Natural killer cell (primary cell): Measurements from ENCODE around the gene MYO9A. TPM values are rescaled to one million over a fixed set of nuclear protein-coding genes. Genes with fewer than 3 reads are reported as not detected.

ENCODE experiments used
- ATAC-seq, 3 donors: fragments of 150-1000 bp in 2 of 3; fragments of 200-7000 bp in 1 of 3; cut with Tn5 transposase; 1 replicate in 1 of 3; 2 replicates in 2 of 3; pipeline ENCODE4 v1.10.0; 2021; ENCODE audit warnings: mild to moderate bottlenecking in 2 of 3, moderate library complexity in 2 of 3
- DNase-seq, 2 donors: peaks; one replicate each; pipeline versions ENCODE4 v3.0.0 to v3.0.0-alpha.2; 2013 to 2021; ENCODE audit warnings: mixed read lengths in 1 of 2
- H3K27ac ChIP-seq: one replicate; pipeline ENCODE4 v1.5.1; 2013; ENCODE audit warnings: mild to moderate bottlenecking, low read length
- H3K27me3 ChIP-seq: one replicate; pipeline ENCODE4 v1.6.1; 2013; ENCODE audit warnings: low read length; ENCODE audit not compliant: control insufficient read depth, insufficient read depth
- H3K36me3 ChIP-seq: one replicate; pipeline ENCODE4 v1.6.1; 2013; ENCODE audit warnings: low read length; ENCODE audit not compliant: control insufficient read depth, insufficient read depth
- H3K4me1 ChIP-seq: one replicate; pipeline ENCODE4 v1.6.1; 2013; ENCODE audit warnings: low read length; ENCODE audit not compliant: control insufficient read depth, insufficient read depth
- H3K4me3 ChIP-seq: one replicate; pipeline ENCODE4 v1.5.1; 2013; ENCODE audit warnings: low read length
- H3K9me3 ChIP-seq: one replicate; pipeline ENCODE4 v1.6.1; 2013; ENCODE audit warnings: low read length; ENCODE audit not compliant: control insufficient read depth, insufficient read depth
- H3K27ac Mint-ChIP-seq, 2 donors: one replicate each; pipeline ENCODE4 v1.8.0; 2022; ENCODE audit warnings: mild to moderate bottlenecking in 2 of 2, mixed read lengths in 2 of 2, moderate library complexity in 1 of 2
- H3K27me3 Mint-ChIP-seq, 2 donors: one replicate each; pipeline ENCODE4 v1.8.0; 2022; ENCODE audit warnings: low read depth in 2 of 2, mixed read lengths in 2 of 2
- H3K36me3 Mint-ChIP-seq: one replicate; pipeline ENCODE4 v1.8.0; 2022; ENCODE audit warnings: mixed read lengths
- H3K4me1 Mint-ChIP-seq, 2 donors: one replicate each; pipeline ENCODE4 v1.8.0; 2022; ENCODE audit warnings: mixed read lengths in 2 of 2
- H3K4me3 Mint-ChIP-seq: one replicate; pipeline ENCODE4 v1.8.0; 2022; ENCODE audit warnings: mild to moderate bottlenecking, moderate library complexity, mixed read lengths
- H3K9me3 Mint-ChIP-seq, 2 donors: one replicate each; pipeline ENCODE4 v1.8.0; 2022; ENCODE audit warnings: mixed read lengths in 2 of 2
- CTCF ChIP-seq: fragments of 200-600 bp; IDR thresholded peaks from one replicate; pipeline ENCODE4 v1.8.0; 2022; ENCODE audit warnings: antibody characterized with exemption
- WGBS: methylation state at CpG from one replicate; pipeline ENCODE4 v1.1.7; 2013; ENCODE audit warnings: missing lambda C conversion rate; ENCODE audit not compliant: insufficient coverage; 5-methylcytosine and 5-hydroxymethylcytosine counted together
- intact Hi-C: fragments of 100-400 bp; cut with micrococcal nuclease; formaldehyde crosslinking; loops from one replicate; pipeline ENCODE4 v1.14.2; 2022
- total RNA-seq, 4 donors: library from RNA; stranded (reverse); fragments of 120-200 nt in 1 of 4; gene quantifications; one replicate each; pipeline versions ENCODE4 v1.2.3 to v1.2.4, GENCODE V29; 2013 to 2022

MYO9A gene
- total RNA-seq, 3 donors from 2014 or later (not counting 1 experiment from before 2014, with no cell fraction given) = 36.3 to 40.4 (median 37.3) TPM

GRCh38 chr15:71822890-71823630, 294.9 kb downstream of the MYO9A start:
- peaks cover 4% of the 10 kb centered on the region in 2 donors for H3K9me3 Mint-ChIP-seq
- H3K9me3 ChIP-seq = peaks cover 20% of the 10 kb centered on the region
- DNase-seq (no peak), ATAC-seq (no peak)
- intact Hi-C loops = no loop called here
- peaks cover 36% of the 10 kb centered on the region for H3K36me3 ChIP-seq
- H3K36me3 Mint-ChIP-seq = peaks cover 11% of the 10 kb centered on the region
- no peaks in the 10 kb centered on the region for H3K27me3 ChIP-seq
- no peak overlapping the region for H3K27ac Mint-ChIP-seq
- H3K4me3 Mint-ChIP-seq = no peak overlapping the region
- no peak overlapping the region for H3K27ac ChIP-seq
- no peaks in the 10 kb centered on the region for H3K4me1 Mint-ChIP-seq
- H3K4me3 ChIP-seq = no peak overlapping the region
- no peak for TF ChIP-seq CTCF
- WGBS = 84% methylated on average over 3 of the region's 3 CpGs
- H3K4me1 ChIP-seq = no peaks in the 10 kb centered on the region
- H3K27me3 Mint-ChIP-seq = no peaks in the 10 kb centered on the region

- no peak overlapping the region for H3K27ac ChIP-seq
- ATAC-seq (no peak), DNase-seq (no peak)
- no peak overlapping the region for H3K4me3 ChIP-seq
- H3K4me1 ChIP-seq = no peaks in the 10 kb centered on the region
- intact Hi-C loops = no loop called here
- no peaks in the 10 kb centered on the region for H3K4me1 Mint-ChIP-seq
- whole genome bisulfite sequencing = 89% methylated on average over 5 of the region's 5 CpGs
- H3K36me3 Mint-ChIP-seq = peaks cover 11% of the 10 kb centered on the region
- peaks cover 20% of the 10 kb centered on the region for H3K9me3 ChIP-seq
- no peak overlapping the region for H3K27ac Mint-ChIP-seq
- peaks cover 4% of the 10 kb centered on the region in 2 donors for H3K9me3 Mint-ChIP-seq
- H3K27me3 ChIP-seq = no peaks in the 10 kb centered on the region
- peaks cover 22% of the 10 kb centered on the region for H3K36me3 ChIP-seq
- H3K4me3 Mint-ChIP-seq = no peak overlapping the region
- no peak for TF ChIP-seq CTCF
- no peaks in the 10 kb centered on the region for H3K27me3 Mint-ChIP-seq
These were observed 296.3 kb downstream of the MYO9A start for GRCh38 chr15:71821547-71822129.

GRCh38 chr15:71820127-71820526, 297.8 kb downstream of the MYO9A start:
- H3K9me3 ChIP-seq = peaks cover 20% of the 10 kb centered on the region
- Mint-ChIP-seq H3K36me3 (peaks cover 11% of the 10 kb centered on the region), H3K4me3 (no peak overlapping the region), H3K4me1 (no peaks in the 10 kb centered on the region), H3K27ac (no peak overlapping the region), H3K27me3 (no peaks in the 10 kb centered on the region), H3K9me3 (peaks cover 4% of the 10 kb centered on the region in 2 donors)
- TF ChIP-seq CTCF = no peak
- WGBS = no CpG with 5 or more reads among the region's 1 CpG
- peaks cover 8% of the 10 kb centered on the region for H3K36me3 ChIP-seq
- H3K4me3 ChIP-seq = no peak overlapping the region
- no peak overlapping the region for H3K27ac ChIP-seq
- H3K27me3 ChIP-seq = no peaks in the 10 kb centered on the region
- no peaks in the 10 kb centered on the region for H3K4me1 ChIP-seq
- no peak for ATAC-seq
- no peak for DNase-seq
- intact Hi-C loops = no loop called here
